HepG2 (cell line): Measurements from ENCODE around the gene HSPB6. TPM values are rescaled to one million over a fixed set of nuclear protein-coding genes. Genes with fewer than 3 reads are reported as not detected.

Source experiments
- ATAC-seq: fragments of 200-7000 bp; cut with Tn5 transposase; 3 replicates; pipeline ENCODE4 v1.9.1; 2020; ENCODE audit warnings: mild to moderate bottlenecking, moderate library complexity
- BruUV-seq: library from RNA; stranded (reverse); fragments of 400-500 nt; replicated peaks from 2 replicates; lab custom pipeline; 2021; lab: Mats Ljungman, UMichigan
- CTCF ChIA-PET: fragments of 300-600 bp; formaldehyde crosslinking; extraction: SDS; loops from one replicate; lab custom pipeline; 2021; ENCODE audit warnings: low total read pairs, inconsistent platforms, low intra/inter-chr PET ratio; lab: Yijun Ruan, JAX
- POLR2A ChIA-PET: fragments of 350-600 bp; sonication (Branson Sonifier 250); formaldehyde crosslinking; loops from one replicate; lab custom pipeline; 2020; ENCODE audit warnings: antibody characterized with exemption, inconsistent platforms; lab: Yijun Ruan, JAX
- DNase-seq: peaks from one replicate; pipeline ENCODE4 v3.0.0-alpha.2; 2015; ENCODE audit warnings: low spot score
- FAIRE-seq: peaks from 3 replicates; lab custom pipeline; 2011; peaks lifted over from hg19 to GRCh38; lab: Jason Lieb, UNC
- H2AFZ ChIP-seq: one replicate; pipeline ENCODE4 v1.6.1; 2011; ENCODE audit warnings: low read length, inconsistent platforms
- H3K27ac ChIP-seq: fragments of 300-600 bp; 3 replicates; pipeline ENCODE4 v1.8.0; 2011; ENCODE audit warnings: mixed run types, mild to moderate bottlenecking, mixed read lengths, low read length, inconsistent platforms; ENCODE audit not compliant: insufficient read depth; ENCODE audit errors: extremely low read length
- H3K27me3 ChIP-seq, 2 experiments: fragments of 200-600 bp in 1 of 2; 2 replicates in 1 of 2; 3 replicates in 1 of 2; pipeline versions ENCODE4 v1.6.0 to v1.8.0; 2011; ENCODE audit warnings: low read length in 2 of 2, mild to moderate bottlenecking in 2 of 2, moderate library complexity in 2 of 2, inconsistent platforms in 1 of 2; ENCODE audit not compliant: insufficient read depth in 2 of 2, control insufficient read depth in 1 of 2
- H3K36me3 ChIP-seq, 2 experiments: fragments of 200-600 bp in 1 of 2; replicated peaks in 1 of 2; 2 replicates in 1 of 2; 3 replicates in 1 of 2; pipeline versions ENCODE4 v1.5.1 to v1.8.0; 2011; ENCODE audit warnings: low read length in 2 of 2, inconsistent platforms in 1 of 2; ENCODE audit not compliant: insufficient read depth in 2 of 2, control insufficient read depth in 1 of 2
- H3K4me1 ChIP-seq: 2 replicates; pipeline ENCODE4 v1.5.1; 2012; ENCODE audit warnings: low read length, inconsistent platforms; ENCODE audit not compliant: insufficient read depth
- H3K4me2 ChIP-seq: 2 replicates; pipeline ENCODE4 v1.6.0; 2011; ENCODE audit warnings: low read depth, low read length, inconsistent platforms
- H3K4me3 ChIP-seq, 3 experiments: fragments of 200-600 bp in 1 of 3; sonication (generic), shearing (Covaris generic) in 1 of 3; replicated peaks in 1 of 3; 2 replicates each; pipeline ENCODE4 v1.5.1; 2011 to 2016; ENCODE audit warnings: low read length in 3 of 3, inconsistent platforms in 2 of 3, low read depth in 2 of 3, mild to moderate bottlenecking in 2 of 3, control low read depth in 1 of 3, mixed read lengths in 1 of 3; ENCODE audit not compliant: insufficient read depth in 1 of 3
- H3K79me2 ChIP-seq: one replicate; pipeline ENCODE4 v1.6.1; 2011; ENCODE audit warnings: low read length, inconsistent platforms; ENCODE audit not compliant: insufficient read depth
- H3K9ac ChIP-seq: 2 replicates; pipeline ENCODE4 v1.6.0; 2011; ENCODE audit warnings: mild to moderate bottlenecking, low read depth, low read length, inconsistent platforms; ENCODE audit not compliant: insufficient read depth
- H3K9me3 ChIP-seq: 2 replicates; pipeline ENCODE4 v1.5.1; 2012; ENCODE audit warnings: mild to moderate bottlenecking, low read length
- H4K20me1 ChIP-seq: 2 replicates; pipeline ENCODE4 v1.6.0; 2011; ENCODE audit warnings: inconsistent platforms, mild to moderate bottlenecking, low read length, moderate library complexity; ENCODE audit not compliant: insufficient read depth
- BRF2 ChIP-seq: sonication (generic); formaldehyde crosslinking; IDR thresholded peaks from 2 replicates; pipeline ENCODE4 v1.8.1; 2022; ENCODE audit warnings: mild to moderate bottlenecking, missing genetic modification reagents
- CERS6 ChIP-seq: sonication (generic); formaldehyde crosslinking; IDR thresholded peaks from 2 replicates; pipeline ENCODE4 v1.5.0; 2020; ENCODE audit warnings: missing genetic modification reagents
- DRAP1 ChIP-seq: IDR thresholded peaks from 2 replicates; pipeline ENCODE4 v1.6.1; 2016; ENCODE audit warnings: missing genetic modification reagents, missing compliant biosample characterization
- HNRNPL ChIP-seq: fragments of 200-400 bp; formaldehyde crosslinking; IDR thresholded peaks from 2 replicates; pipeline ENCODE4 v1.6.1; 2017; ENCODE audit warnings: mild to moderate bottlenecking, low read depth, low read length
- POLR2AphosphoS2 ChIP-seq: IDR thresholded peaks from 2 replicates; pipeline ENCODE4 v1.6.1; 2011; ENCODE audit warnings: low read depth, low read length, improper control_type of control experiment
- RFX1 ChIP-seq: fragments of 450-650 bp; IDR thresholded peaks from 2 replicates; pipeline ENCODE4 v1.6.1; 2017
- SIN3B ChIP-seq: fragments of 150-350 bp; IDR thresholded peaks from 2 replicates; pipeline ENCODE4 v1.6.1; 2014; ENCODE audit warnings: low read length
- ZNF468 ChIP-seq: sonication (generic); formaldehyde crosslinking; IDR thresholded peaks from 2 replicates; pipeline ENCODE4 v1.8.0; 2022; ENCODE audit warnings: mild to moderate bottlenecking, moderate library complexity, missing genetic modification reagents
- ZNF546 ChIP-seq: sonication (generic); formaldehyde crosslinking; conservative IDR thresholded peaks from 2 replicates; pipeline ENCODE4 v1.8.1; 2023; ENCODE audit warnings: mild to moderate bottlenecking, missing genetic modification reagents
- ZNF556 ChIP-seq: sonication (generic); formaldehyde crosslinking; IDR thresholded peaks from 2 replicates; pipeline ENCODE4 v1.4.0; 2020; ENCODE audit warnings: mild to moderate bottlenecking, missing genetic modification reagents, borderline replicate concordance
- ZNF615 ChIP-seq: sonication (generic); formaldehyde crosslinking; IDR thresholded peaks from 2 replicates; pipeline ENCODE4 v1.5.0; 2020; ENCODE audit warnings: mild to moderate bottlenecking, missing genetic modification reagents, borderline replicate concordance
- ZNF841 ChIP-seq: sonication (generic); formaldehyde crosslinking; IDR thresholded peaks from 2 replicates; pipeline ENCODE4 v1.8.1; 2023; ENCODE audit warnings: missing genetic modification reagents, borderline replicate concordance
- WGBS: methylation state at CpG from one replicate; pipeline ENCODE4 v1.1.6; 2017; ENCODE audit warnings: low lambda C conversion rate; 5-methylcytosine and 5-hydroxymethylcytosine counted together
- in situ Hi-C: cut with HindIII; loops from 2 replicates; pipeline ENCODE4 v1.10.0; 2017; ENCODE audit warnings: low pct_unique_long_range_greater_than_20kb; ENCODE audit not compliant: extremely low pct_ligation_motif_present
- intact Hi-C: fragments of 100-400 bp; cut with micrococcal nuclease; formaldehyde crosslinking; loops from one replicate; pipeline ENCODE4 v1.10.0; 2022; ENCODE audit not compliant: unreplicated experiment
- polyA plus RNA-seq, 8 experiments: library from polyadenylated mRNA; depleted of rRNA in 3 of 8; stranded (reverse) in 7 of 8; unstranded in 1 of 8; fragments of >200 nt; fragmentation: Illumina TruSeq in 4 of 8; extraction: Trizol in 4 of 8; gene quantifications; 2 replicates each; pipeline versions ENCODE4 v1.2.1 to v1.2.3, GENCODE V29; 2011 to 2016; ENCODE audit warnings: low read depth in 4 of 8, missing spikeins in 1 of 8, mixed read lengths in 1 of 8; ENCODE audit not compliant: insufficient read depth in 1 of 8
- total RNA-seq, 5 experiments: library from RNA; depleted of rRNA; stranded (reverse); fragments of >200 nt; fragmentation: Illumina TruSeq; extraction: Trizol; gene quantifications; 2 replicates each; pipeline ENCODE4 v1.2.3, GENCODE V29; 2016; ENCODE audit warnings: low read depth in 1 of 5

Gene HSPB6
- total and polyA plus RNA-seq, 2 of the 13 experiments (the other 11 are each of a cell fraction or from before 2014, with no cell fraction given): 0.18 TPM; not detected in 1

- no peak for TF ChIP-seq ZNF546
- no peak for TF ChIP-seq DRAP1 (CRISPR knock-in tag)
- TF ChIP-seq ZNF841 (CRISPR knock-in tag): no peak
- no peak for TF ChIP-seq ZNF556 (CRISPR knock-in tag)
- TF ChIP-seq HNRNPL: no peak
- no peak for TF ChIP-seq BRF2
- no peak for TF ChIP-seq SIN3B
- TF ChIP-seq RFX1: no peak
- TF ChIP-seq ZNF615 (CRISPR knock-in tag): no peak
Observed at GRCh38 chr19:35746531-35746930, 10.3 kb downstream of the HSPB6 start (continued).

GRCh38 chr19:35746087-35746462, 10.8 kb downstream of the HSPB6 start:
- ATAC-seq (no peak), DNase-seq (no peak), FAIRE-seq (no peak)
- H3K9me3 ChIP-seq: no peaks in the 10 kb centered on the region
- peaks cover 20% of the 10 kb centered on the region for H3K79me2 ChIP-seq
- TF ChIP-seq POLR2AphosphoS2 (no peak), ZNF468 (CRISPR knock-in tag) (no peak), CERS6 (no peak)
- ChIA-PET CTCF (no interaction called here), POLR2A (interaction anchor here (0.6 to 1.9 kb wide), 9 partner anchors 11 to 102 kb away, joined by 3 to 11 read pairs (median 3); partner anchors contain the start of genes COX6B1, HSPB6 and PROSER3)
- H4K20me1 ChIP-seq: no peaks in the 10 kb centered on the region
- BruUV-seq: no TSS peak
- no peak overlapping the region for H2AFZ ChIP-seq
- H3K9ac ChIP-seq: peak overlapping the region; percentile 84
- H3K27me3 ChIP-seq: no peaks in the 10 kb centered on the region; a peak in 1 of 5 replicates
- peak overlapping the region; percentile 86 for H3K4me2 ChIP-seq
- WGBS: 8% methylated on average over 4 of the region's 4 CpGs
- peak overlapping the region; percentile 94 for H3K27ac ChIP-seq
- peak overlapping the region; percentile 82 to 99 (median 96) for H3K4me3 ChIP-seq
- H3K36me3 ChIP-seq: no peaks in the 10 kb centered on the region
- in situ Hi-C loops: no loop called here
- H3K4me1 ChIP-seq: peaks cover 51% of the 10 kb centered on the region
- intact Hi-C loops: loop anchor here (10.0 kb wide), 1 partner anchor 51 kb away; no protein-coding TSS in a partner anchor
